BLaER1 treated with 17β-estradiol and CSF1 and Interleukin-3, amounts not matched to agents 10 nM and 100 nM (cell line): ENCODE results near the gene FHIT.

Source experiments
- H3K27ac ChIP-seq, 11 experiments: shearing (Covaris generic); formaldehyde crosslinking; 2 replicates each; pipeline ENCODE4 v1.8.1; 2022
- H3K27me3 ChIP-seq, 11 experiments: shearing (Covaris generic); formaldehyde crosslinking; 2 replicates each; pipeline ENCODE4 v1.8.1; 2022
- H3K36me3 ChIP-seq, 11 experiments: shearing (Covaris generic); formaldehyde crosslinking; 2 replicates each; pipeline ENCODE4 v1.8.1; 2022
- H3K4me1 ChIP-seq, 10 experiments: shearing (Covaris generic); formaldehyde crosslinking; 2 replicates each; pipeline ENCODE4 v1.8.1; 2022
- H3K4me2 ChIP-seq, 11 experiments: shearing (Covaris generic); formaldehyde crosslinking; 2 replicates each; pipeline ENCODE4 v1.8.1; 2022
- H3K4me3 ChIP-seq, 10 experiments: shearing (Covaris generic); formaldehyde crosslinking; 2 replicates each; pipeline ENCODE4 v1.8.1; 2022
- H3K9ac ChIP-seq, 11 experiments: shearing (Covaris generic); formaldehyde crosslinking; 2 replicates each; pipeline ENCODE4 v1.8.1; 2022
- H3K9me3 ChIP-seq, 11 experiments: shearing (Covaris generic); formaldehyde crosslinking; replicated peaks in 1 of 11; 2 replicates each; pipeline ENCODE4 v1.8.1; 2022
- H4K20me1 ChIP-seq, 11 experiments: shearing (Covaris generic); formaldehyde crosslinking; 2 replicates each; pipeline ENCODE4 v1.8.1; 2022
- Cebpa-rat ChIP-seq, 11 experiments: shearing (Covaris generic); IDR thresholded peaks; 2 replicates each; pipeline ENCODE4 v1.8.1; 2022

FHIT gene

GRCh38 chr3:59734061-59734460 is 1517.2 kb downstream of the FHIT start:
- Histone ChIP-seq H3K4me1 (peaks cover 0 to 9% (median 0%) of the 10 kb centered on the region in 10 experiments; a peak in 5 of 20 replicates), H3K27me3 (no peaks in the 10 kb centered on the region), H3K36me3 (no peaks in the 10 kb centered on the region), H3K9ac (no peak overlapping the region), H3K4me2 (no peak overlapping the region), H3K9me3 (no peaks in the 10 kb centered on the region), H3K4me3 (no peak overlapping the region), H3K27ac (no peak overlapping the region), H4K20me1 (no peaks in the 10 kb centered on the region)
- TF ChIP-seq Cebpa-rat (IDR thresholded peaks at IDR 0.05): no peak

- Histone ChIP-seq H3K27ac (no peak overlapping the region), H3K9me3 (no peaks in the 10 kb centered on the region)
- no peak for TF ChIP-seq Cebpa-rat (IDR thresholded peaks at IDR 0.05)
Observed at GRCh38 chr3:59733041-59733809, 1518.0 kb downstream of the FHIT start.

GRCh38 chr3:59731943-59732342 is 1519.3 kb downstream of the FHIT start:
- H3K27me3 ChIP-seq: no peaks in the 10 kb centered on the region
- no peak for TF ChIP-seq Cebpa-rat (IDR thresholded peaks at IDR 0.05)
- no peaks in the 10 kb centered on the region for H3K36me3 ChIP-seq
- no peaks in the 10 kb centered on the region for H3K9me3 ChIP-seq
- peak overlapping the region in 3 of 11 experiments; percentile 24 to 48 (median 43); a peak in 6 of 22 replicates for H3K4me2 ChIP-seq
- peaks cover 0 to 9% (median 0%) of the 10 kb centered on the region in 10 experiments; a peak in 5 of 20 replicates for H3K4me1 ChIP-seq
- no peak overlapping the region for H3K27ac ChIP-seq
- no peaks in the 10 kb centered on the region for H4K20me1 ChIP-seq
- no peak overlapping the region for H3K4me3 ChIP-seq
- no peak overlapping the region for H3K9ac ChIP-seq

More at GRCh38 chr3:59733041-59733809, 1518.0 kb downstream of the FHIT start:
- Histone ChIP-seq H3K4me1 (peaks cover 0 to 9% (median 0%) of the 10 kb centered on the region in 10 experiments; a peak in 5 of 20 replicates), H3K9ac (no peak overlapping the region), H4K20me1 (no peaks in the 10 kb centered on the region), H3K36me3 (no peaks in the 10 kb centered on the region), H3K4me2 (no peak overlapping the region), H3K27me3 (no peaks in the 10 kb centered on the region), H3K4me3 (no peak overlapping the region)

- Histone ChIP-seq H3K4me1 (peaks cover 0 to 9% (median 0%) of the 10 kb centered on the region in 10 experiments; a peak in 5 of 20 replicates), H3K27me3 (no peaks in the 10 kb centered on the region), H3K36me3 (no peaks in the 10 kb centered on the region), H3K9me3 (peaks cover 0 to 5% (median 0%) of the 10 kb centered on the region in 11 experiments; a peak in 2 of 22 replicates), H3K4me2 (no peak overlapping the region), H3K27ac (no peak overlapping the region), H3K9ac (no peak overlapping the region), H4K20me1 (no peaks in the 10 kb centered on the region), H3K4me3 (no peak overlapping the region)
- no peak for TF ChIP-seq Cebpa-rat (IDR thresholded peaks at IDR 0.05)
Observed at GRCh38 chr3:59730591-59730990, 1520.7 kb downstream of the FHIT start.

- no peak overlapping the region for H3K9ac ChIP-seq
- H3K4me1 ChIP-seq: peaks cover 0 to 9% (median 0%) of the 10 kb centered on the region in 10 experiments; a peak in 5 of 20 replicates
- no peaks in the 10 kb centered on the region for H3K27me3 ChIP-seq
- H3K9me3 ChIP-seq: peaks cover 0 to 13% (median 0%) of the 10 kb centered on the region in 11 experiments; a peak in 4 of 22 replicates
- H4K20me1 ChIP-seq: no peaks in the 10 kb centered on the region
- no peak overlapping the region for H3K4me3 ChIP-seq
- no peaks in the 10 kb centered on the region for H3K36me3 ChIP-seq
- H3K4me2 ChIP-seq: no peak overlapping the region
- no peak for TF ChIP-seq Cebpa-rat (IDR thresholded peaks at IDR 0.05)
- no peak overlapping the region for H3K27ac ChIP-seq
Observed at GRCh38 chr3:59728587-59728908, 1522.7 kb downstream of the FHIT start.

- H3K4me1 ChIP-seq: peaks cover 0 to 9% (median 0%) of the 10 kb centered on the region in 10 experiments; a peak in 5 of 20 replicates
- H3K27ac ChIP-seq: no peak overlapping the region
- no peaks in the 10 kb centered on the region for H3K27me3 ChIP-seq
- no peak overlapping the region for H3K4me3 ChIP-seq
- no peaks in the 10 kb centered on the region for H3K36me3 ChIP-seq
- no peaks in the 10 kb centered on the region for H4K20me1 ChIP-seq
- no peak for TF ChIP-seq Cebpa-rat (IDR thresholded peaks at IDR 0.05)
- H3K9me3 ChIP-seq: peaks cover 0 to 13% (median 0%) of the 10 kb centered on the region in 11 experiments; a peak in 4 of 22 replicates
- H3K4me2 ChIP-seq: no peak overlapping the region
- no peak overlapping the region for H3K9ac ChIP-seq
Observed at GRCh38 chr3:59727902-59728586, 1523.2 kb downstream of the FHIT start.

- no peak for TF ChIP-seq Cebpa-rat (IDR thresholded peaks at IDR 0.05)
Observed at GRCh38 chr3:59726279-59726678, 1525.0 kb downstream of the FHIT start.

GRCh38 chr3:59717679-59718205 is 1533.5 kb downstream of the FHIT start:
- TF ChIP-seq Cebpa-rat (IDR thresholded peaks at IDR 0.05): no peak
- Histone ChIP-seq H3K9ac (no peak overlapping the region), H4K20me1 (no peaks in the 10 kb centered on the region), H3K36me3 (no peaks in the 10 kb centered on the region), H3K4me2 (no peak overlapping the region), H3K4me1 (no peaks in the 10 kb centered on the region), H3K27me3 (no peaks in the 10 kb centered on the region), H3K27ac (no peak overlapping the region), H3K9me3 (peaks cover 0 to 15% (median 5%) of the 10 kb centered on the region in 11 experiments; a peak in 6 of 22 replicates), H3K4me3 (no peak overlapping the region)

More at GRCh38 chr3:59726279-59726678, 1525.0 kb downstream of the FHIT start:
- Histone ChIP-seq H3K9me3 (peaks cover 0 to 13% (median 0%) of the 10 kb centered on the region in 11 experiments; a peak in 4 of 22 replicates), H3K4me3 (no peak overlapping the region), H3K27ac (no peak overlapping the region), H3K4me2 (no peak overlapping the region), H4K20me1 (no peaks in the 10 kb centered on the region), H3K9ac (no peak overlapping the region), H3K4me1 (no peaks in the 10 kb centered on the region), H3K36me3 (no peaks in the 10 kb centered on the region), H3K27me3 (no peaks in the 10 kb centered on the region)

GRCh38 chr3:59714066-59714465 is 1537.2 kb downstream of the FHIT start:
- H3K4me3 ChIP-seq: no peak overlapping the region
- no peak overlapping the region for H3K4me2 ChIP-seq
- no peak overlapping the region for H3K27ac ChIP-seq
- H4K20me1 ChIP-seq: no peaks in the 10 kb centered on the region
- peaks cover 0 to 15% (median 5%) of the 10 kb centered on the region in 11 experiments; a peak in 6 of 22 replicates for H3K9me3 ChIP-seq
- no peak overlapping the region for H3K9ac ChIP-seq
- H3K36me3 ChIP-seq: no peaks in the 10 kb centered on the region
- H3K4me1 ChIP-seq: peaks cover 7 to 14% (median 12%) of the 10 kb centered on the region in 10 experiments; a peak in 17 of 20 replicates
- TF ChIP-seq Cebpa-rat (IDR thresholded peaks at IDR 0.05): no peak
- H3K27me3 ChIP-seq: no peaks in the 10 kb centered on the region
